GM19035 (cell line): ENCODE data around the gene PPL.
"Not testable (repeated sequence)": the region's sequence is repeated elsewhere in the genome, so short reads cannot be mapped to it uniquely, and the experiment has no call there.

Experiments used
- ATAC-seq: cut with Tn5 transposase; IDR thresholded peaks from one replicate; pipeline ENCODE4 v1.9.1; 2021; ENCODE audit not compliant: unreplicated experiment

Gene PPL

GRCh38 chr16:4936181-4936990 lies 562 bp downstream of the PPL start:
- ATAC-seq: no peak

DNA sequence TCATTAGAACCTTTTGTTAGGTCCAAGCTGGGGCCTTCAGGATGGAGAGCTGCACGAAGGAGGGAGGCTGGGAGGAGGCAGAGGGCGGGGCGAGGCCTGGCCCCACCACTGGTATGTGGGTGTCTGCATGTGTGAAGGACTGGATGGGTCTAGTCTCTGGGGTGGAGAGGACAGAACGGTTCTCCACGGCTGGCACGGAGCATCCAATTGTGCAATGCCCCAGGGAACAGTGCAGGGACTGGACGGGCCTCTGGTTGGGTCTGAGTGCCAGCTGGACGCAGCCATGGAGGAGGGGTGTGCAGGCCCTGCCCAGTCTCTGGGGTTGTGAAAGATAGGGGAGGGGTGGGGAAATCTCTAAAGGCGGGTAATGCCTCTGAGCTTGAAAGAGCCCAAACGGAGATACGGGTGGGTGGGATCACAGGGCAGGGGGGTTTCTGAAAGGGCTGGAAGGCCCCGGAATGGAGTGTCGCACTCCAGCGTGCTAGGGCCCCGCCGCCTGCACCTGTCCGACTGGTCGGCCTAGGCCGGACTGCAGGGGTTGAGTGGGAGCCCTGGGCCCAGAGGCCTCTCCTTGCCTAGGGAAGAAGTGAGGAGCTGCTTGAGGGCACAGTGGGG lies 1.6 kb downstream of the PPL start:
- ATAC-seq: no peak

- ATAC-seq: no peak
Observed at GRCh38 chr16:4934591-4934990, 2.4 kb downstream of the PPL start.

DNA sequence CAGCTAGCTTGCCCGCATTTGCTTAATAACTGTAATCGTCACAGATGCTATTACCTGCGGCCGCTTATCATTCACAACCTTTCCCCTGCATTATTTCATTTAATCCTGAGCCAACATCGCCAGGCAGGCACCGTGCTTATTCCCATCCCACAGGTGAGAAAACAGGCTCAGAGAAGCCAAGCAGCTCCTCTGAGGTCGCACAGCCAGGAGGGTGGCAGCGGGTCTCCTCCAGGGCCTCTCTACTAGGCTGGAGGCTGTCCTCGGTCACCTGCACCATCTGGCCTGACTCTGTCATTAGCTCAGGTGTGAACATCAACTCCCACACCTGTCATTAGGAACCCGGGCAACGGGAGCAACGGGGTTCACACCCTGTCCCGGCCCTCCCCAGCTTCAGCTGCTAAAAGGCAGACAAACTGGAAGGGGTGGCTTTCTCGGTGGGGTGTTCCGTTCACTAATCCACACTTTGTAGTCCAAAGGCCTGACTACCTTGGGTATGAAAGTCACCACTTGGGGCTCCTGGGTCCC lies 3.0 kb downstream of the PPL start:
- no peak for ATAC-seq

DNA sequence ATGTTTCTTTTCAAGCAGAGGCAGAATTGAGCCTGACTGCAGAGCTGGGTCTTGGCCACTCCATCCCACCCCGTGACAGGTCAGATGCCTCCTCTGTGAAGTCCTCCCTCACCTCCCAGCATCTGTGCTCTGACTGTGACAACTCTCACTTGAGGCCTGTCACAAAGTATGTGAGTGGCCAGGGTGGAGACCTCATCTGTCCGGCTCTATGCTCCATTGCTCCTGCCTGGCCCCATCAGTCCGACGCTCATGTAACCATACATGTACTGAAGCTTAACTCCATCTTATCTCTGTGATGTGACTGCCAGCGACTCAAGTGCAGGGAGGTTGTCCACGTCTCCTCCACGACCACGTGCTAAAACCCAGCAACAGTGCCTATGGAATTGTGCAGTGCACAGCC lies 3.5 kb downstream of the PPL start:
- no peak for ATAC-seq

DNA sequence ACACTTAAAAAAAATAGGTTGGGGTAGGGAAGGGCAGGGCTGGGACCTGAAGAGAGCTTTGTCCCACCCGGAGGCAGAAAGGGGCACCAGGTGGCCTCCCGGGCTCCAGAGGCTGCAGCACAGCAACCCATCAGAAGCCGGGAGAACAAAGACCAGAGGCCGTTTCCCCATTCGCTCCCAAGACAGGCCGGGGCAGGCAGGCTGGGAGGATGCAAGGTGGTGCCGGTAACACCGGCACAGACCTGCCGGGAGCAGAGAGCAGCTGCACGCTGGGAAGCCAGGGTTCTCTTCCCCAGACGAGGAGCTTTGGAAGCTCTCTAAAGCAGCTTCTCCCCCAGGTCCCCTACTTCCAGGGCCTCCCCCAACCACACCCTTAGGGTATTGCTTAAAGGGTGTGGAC lies 5.6 kb downstream of the PPL start:
- no peak for ATAC-seq

- not testable (repeated sequence) for ATAC-seq
Observed at GRCh38 chr16:4929619-4930018, 7.3 kb downstream of the PPL start.

DNA sequence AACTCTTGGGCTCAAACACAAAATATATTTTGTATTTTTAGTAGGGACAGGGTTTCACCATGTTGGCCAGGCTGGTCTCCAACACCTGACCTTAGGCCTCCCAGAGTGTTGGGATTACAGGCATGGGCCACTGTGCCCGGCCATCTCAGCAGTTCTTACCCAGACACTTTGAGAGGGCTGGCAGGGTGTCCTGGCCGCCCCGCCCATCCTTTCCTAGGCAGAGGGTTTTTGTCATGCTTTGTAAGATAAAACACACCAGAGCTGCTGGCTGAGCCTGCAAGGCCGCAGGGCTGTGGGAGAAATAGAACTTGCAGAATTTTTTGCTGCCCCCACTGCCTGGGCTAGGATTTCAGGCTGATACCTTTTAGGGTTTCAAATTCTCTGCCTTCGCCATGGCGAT lies 8.7 kb downstream of the PPL start:
- ATAC-seq: no peak

GRCh38 chr16:4927661-4928060 lies 9.3 kb downstream of the PPL start:
- ATAC-seq: no peak

DNA sequence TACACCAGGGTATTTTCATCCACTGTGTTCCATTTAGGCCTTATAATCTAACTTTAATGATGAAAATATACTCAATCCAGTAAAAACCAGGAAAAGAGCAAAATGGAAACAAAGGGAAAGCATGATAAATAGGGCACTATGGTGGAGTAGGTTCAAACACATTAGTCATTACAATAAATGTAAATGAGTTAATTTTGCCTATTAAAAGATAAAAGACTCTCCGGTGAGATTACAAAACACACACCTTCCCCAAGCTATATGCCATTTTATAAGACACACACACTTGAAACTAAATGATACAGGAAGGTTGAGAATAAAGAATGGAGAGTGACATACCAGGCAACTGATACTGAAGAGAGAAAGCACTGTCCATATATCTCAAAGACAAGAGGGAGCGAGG lies 10.0 kb downstream of the PPL start:
- ATAC-seq: no peak

- no peak for ATAC-seq
Observed at GRCh38 chr16:4925791-4926190, 11.2 kb downstream of the PPL start.

DNA sequence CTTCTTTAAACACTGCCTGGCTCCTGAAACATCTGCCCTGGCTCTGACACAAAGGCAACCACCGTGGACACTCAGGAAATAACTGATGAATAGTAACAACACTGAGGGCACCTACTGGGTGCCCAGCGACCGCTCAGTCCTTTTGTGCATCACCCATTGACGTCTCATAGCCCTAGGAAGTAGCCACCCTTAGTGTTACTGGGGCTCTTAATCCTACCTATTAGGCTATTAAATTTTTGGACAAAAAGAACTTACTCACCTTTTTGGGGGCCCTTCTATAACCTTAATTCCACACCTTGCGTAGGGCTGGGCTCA lies 11.7 kb downstream of the PPL start:
- no peak for ATAC-seq

GRCh38 chr16:4924593-4925292 lies 12.2 kb downstream of the PPL start:
- ATAC-seq: no peak

DNA sequence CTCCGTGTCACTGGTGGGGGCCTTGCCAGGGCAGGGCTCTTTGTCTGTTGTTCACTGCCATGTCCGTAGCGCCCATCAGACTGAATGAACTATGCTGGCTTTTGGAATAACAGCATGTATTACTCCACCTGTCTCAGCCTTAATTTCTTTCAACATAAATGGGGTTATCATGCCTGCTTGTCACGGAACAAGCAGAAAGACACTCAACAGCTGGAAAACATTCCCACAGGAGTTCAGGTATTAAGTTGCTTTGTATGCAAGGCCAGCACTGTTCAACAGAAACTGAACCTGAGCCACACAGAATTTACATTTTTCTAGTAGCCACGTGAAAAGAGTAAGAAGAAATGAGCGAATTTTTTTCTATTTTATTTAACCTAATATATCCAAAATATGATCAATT lies 13.1 kb downstream of the PPL start:
- ATAC-seq: no peak

DNA sequence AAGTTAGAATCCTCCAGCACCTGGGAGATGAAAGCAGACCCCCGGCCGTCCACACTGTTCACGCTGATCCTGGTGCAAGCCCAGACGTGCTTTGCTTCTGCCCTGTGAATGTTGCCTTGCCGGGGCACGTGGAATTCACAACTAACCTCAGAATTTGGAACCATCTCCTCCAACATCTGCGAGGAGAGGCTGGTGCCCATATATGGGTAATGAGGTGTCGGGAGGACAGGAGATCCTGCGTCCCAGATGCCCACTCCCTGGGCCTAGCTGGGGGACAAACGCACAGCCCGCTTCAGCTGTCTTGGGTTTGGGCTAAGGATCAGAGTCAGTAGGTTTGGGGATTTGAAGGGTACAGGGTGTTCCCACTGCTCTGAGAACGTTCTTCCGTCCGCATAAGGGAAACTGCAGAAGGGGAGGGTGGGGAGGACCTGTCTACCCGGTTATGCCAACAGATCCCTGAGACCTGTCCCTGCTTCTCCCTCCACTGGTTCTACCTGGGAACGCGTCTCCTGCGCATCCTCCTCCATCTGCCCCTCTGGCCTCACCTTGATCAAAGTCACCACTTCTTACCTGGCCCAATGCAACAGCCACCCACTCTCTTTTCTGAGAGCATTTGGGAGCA lies 14.1 kb downstream of the PPL start:
- ATAC-seq: no peak

- ATAC-seq: no peak
Observed at GRCh38 chr16:4920826-4921225, 16.1 kb downstream of the PPL start.

DNA sequence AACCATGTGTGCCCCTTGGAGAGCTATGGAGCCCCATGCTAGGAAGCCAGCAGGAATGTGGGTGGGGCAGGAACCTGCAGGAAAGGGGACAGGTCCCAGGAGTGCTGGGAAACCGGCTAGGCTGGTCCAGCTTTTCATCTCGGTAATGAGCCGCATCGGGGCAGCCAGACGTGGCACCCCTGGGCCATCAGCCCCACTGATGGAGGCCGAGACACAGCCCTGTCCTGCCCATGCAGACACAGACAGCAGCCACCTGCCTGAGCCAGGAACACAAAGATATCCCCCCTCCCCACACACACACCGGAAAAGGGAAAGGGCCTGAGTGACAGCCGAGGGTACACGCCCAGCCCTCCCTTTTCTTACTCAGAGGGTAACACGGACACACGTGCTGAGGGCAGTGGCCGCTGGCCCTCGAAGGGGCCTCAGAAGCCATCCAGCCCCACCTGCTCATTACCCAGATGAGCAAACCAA lies 18.1 kb downstream of the PPL start:
- no peak for ATAC-seq

DNA sequence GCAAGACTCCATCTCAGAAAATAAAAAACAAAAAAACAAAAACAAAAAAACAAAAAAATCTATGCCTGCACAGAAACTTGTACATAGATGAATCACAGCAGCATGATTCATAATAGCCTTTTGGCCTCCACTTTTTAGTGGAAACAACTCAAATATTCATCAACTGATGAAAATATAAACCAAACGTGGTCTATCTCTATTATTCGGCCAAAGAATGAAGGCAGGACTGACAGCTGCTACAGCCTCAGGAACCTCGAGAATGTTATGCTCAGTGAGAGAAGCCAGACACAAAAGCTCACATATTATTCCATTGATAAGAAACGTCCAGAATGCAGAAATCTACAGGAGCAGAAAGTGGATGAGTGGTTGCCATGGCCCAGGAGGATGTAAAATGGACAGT lies 19.8 kb downstream of the PPL start:
- ATAC-seq: no peak

DNA sequence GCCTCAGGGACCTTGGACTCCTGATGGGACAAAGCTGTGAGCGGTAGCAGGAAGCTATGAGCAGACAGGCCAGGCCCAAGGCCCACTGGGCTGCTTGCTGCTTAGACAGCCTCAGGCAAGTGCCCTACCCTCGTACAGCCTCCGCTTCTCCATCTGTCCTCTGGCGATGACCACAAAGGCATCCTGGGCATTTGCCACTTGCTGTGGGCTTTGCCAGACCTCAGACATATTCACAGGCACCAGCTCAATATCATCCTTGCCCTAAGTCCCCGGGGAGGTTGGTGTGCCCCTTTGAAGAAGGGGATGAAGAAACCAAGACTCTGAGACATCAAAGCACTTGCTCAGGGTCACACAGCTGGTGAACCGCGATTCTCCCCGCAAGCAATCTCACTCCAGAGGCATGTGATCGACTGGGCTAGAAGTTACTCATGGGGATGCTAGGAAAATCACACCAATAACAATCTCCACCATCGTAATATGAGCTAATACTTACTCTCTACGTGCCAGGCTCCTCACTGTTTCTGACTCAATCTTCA lies 21.7 kb downstream of the PPL start:
- no peak for ATAC-seq

- ATAC-seq: no peak
Observed at GRCh38 chr16:4914528-4915225, 22.3 kb downstream of the PPL start.
